ENCODE data around the gene MAP6. TPM values are rescaled to one million over a fixed set of nuclear protein-coding genes. Genes with fewer than 3 reads are reported as not detected.

MAP6 gene
- total RNA-seq, 4 donors from 2014 or later: 0.35 to 5.0 (median 0.75) TPM

DNA sequence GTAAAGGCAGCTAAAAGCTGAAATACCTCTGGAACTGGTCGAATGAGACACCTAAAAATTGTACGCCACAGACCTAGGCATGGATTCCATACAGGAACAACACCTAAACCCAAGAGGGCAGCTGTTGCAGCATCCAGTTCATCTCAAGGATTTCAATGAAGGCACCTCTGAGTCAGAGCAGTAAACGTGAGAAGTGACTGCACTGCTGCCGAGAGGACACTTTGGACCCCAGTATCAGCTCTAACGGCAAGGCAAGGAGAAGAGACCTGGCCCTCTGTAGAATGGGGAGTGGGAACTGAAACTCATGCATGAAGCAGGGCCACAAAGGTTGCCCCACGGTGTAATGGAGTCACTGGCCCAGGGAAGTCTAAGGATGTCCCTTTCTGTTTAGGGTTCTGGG is 23.9 kb downstream of the MAP6 start:
- peaks cover 0 to 4% (median 0%) of the 10 kb centered on the region in 4 donors for H3K4me1 ChIP-seq
- no peaks in the 10 kb centered on the region for H3K36me3 ChIP-seq
- no peaks in the 10 kb centered on the region for H3K9me3 ChIP-seq
- no peaks in the 10 kb centered on the region for H3K27me3 ChIP-seq
- H3K4me3 ChIP-seq: no peak overlapping the region
- H3K27ac ChIP-seq: no peak overlapping the region
- TF ChIP-seq POLR2A (IDR thresholded peaks at IDR 0.05) (no peak), CTCF (IDR thresholded peaks at IDR 0.05) (no peak)
- DNase-seq: no peak

- Histone ChIP-seq H3K36me3 (no peaks in the 10 kb centered on the region), H3K4me1 (peaks cover 0 to 10% (median 0%) of the 10 kb centered on the region in 4 donors), H3K9me3 (no peaks in the 10 kb centered on the region), H3K4me3 (no peak overlapping the region), H3K27me3 (no peaks in the 10 kb centered on the region), H3K27ac (no peak overlapping the region)
- TF ChIP-seq CTCF (IDR thresholded peaks at IDR 0.05) (no peak), POLR2A (IDR thresholded peaks at IDR 0.05) (no peak)
- DNase-seq: no peak
These were observed 24.5 kb downstream of the MAP6 start for GRCh38 chr11:75644370-75644769.

DNA sequence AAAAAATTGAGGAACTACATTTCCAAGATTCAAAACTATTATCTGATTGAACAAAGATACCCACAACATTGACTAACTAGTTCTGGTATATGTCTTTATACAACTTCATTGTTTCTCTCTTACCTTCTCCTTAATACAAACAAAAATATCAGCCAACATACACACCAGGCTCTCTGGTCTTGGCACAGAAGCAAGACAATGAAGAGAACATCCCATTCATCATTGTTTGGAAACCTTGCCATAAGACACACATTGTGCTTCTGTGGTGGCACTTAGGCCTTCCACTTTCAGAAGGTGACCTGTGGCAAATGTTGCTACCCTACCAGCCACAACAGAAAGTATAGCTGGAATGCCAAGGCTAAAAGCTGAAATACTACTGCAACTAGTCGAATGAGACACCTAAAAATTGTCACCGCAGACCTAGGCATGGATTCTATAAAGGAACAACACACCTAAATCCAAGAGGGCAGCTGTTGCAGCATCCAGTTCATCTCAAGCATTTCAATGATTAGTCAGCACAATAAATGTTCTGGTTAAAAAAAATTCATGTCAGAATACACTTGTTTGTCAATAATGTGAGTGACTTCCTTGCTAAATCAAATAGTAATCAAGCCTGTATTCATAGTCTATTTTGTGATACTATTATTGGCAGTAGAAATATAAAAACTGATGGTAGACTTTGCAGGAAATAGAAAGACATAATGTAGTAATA is 26.3 kb downstream of the MAP6 start:
- Histone ChIP-seq H3K27ac (no peak overlapping the region), H3K36me3 (no peaks in the 10 kb centered on the region)
- DNase-seq: no peak

GRCh38 chr11:75639762-75640181 is 29.1 kb downstream of the MAP6 start:
- TF ChIP-seq CTCF (IDR thresholded peaks at IDR 0.05): no peak
- no peak for TF ChIP-seq POLR2A (IDR thresholded peaks at IDR 0.05)
- peaks cover 0 to 16% (median 0%) of the 10 kb centered on the region in 4 donors for H3K4me1 ChIP-seq
- peak; percentile 29 to 66 (median 61) for DNase-seq
- no peaks in the 10 kb centered on the region for H3K36me3 ChIP-seq
- no peaks in the 10 kb centered on the region for H3K27me3 ChIP-seq
- H3K27ac ChIP-seq: no peak overlapping the region
- H3K4me3 ChIP-seq: no peak overlapping the region
- no peaks in the 10 kb centered on the region for H3K9me3 ChIP-seq

More for the DNA sequence above, 26.3 kb downstream of the MAP6 start:
- H3K9me3 ChIP-seq: no peaks in the 10 kb centered on the region
- H3K4me1 ChIP-seq: peaks cover 0 to 11% (median 0%) of the 10 kb centered on the region in 4 donors
- H3K27me3 ChIP-seq: no peaks in the 10 kb centered on the region
- no peak overlapping the region for H3K4me3 ChIP-seq
- TF ChIP-seq CTCF (IDR thresholded peaks at IDR 0.05): no peak
- TF ChIP-seq POLR2A (IDR thresholded peaks at IDR 0.05): no peak

DNA sequence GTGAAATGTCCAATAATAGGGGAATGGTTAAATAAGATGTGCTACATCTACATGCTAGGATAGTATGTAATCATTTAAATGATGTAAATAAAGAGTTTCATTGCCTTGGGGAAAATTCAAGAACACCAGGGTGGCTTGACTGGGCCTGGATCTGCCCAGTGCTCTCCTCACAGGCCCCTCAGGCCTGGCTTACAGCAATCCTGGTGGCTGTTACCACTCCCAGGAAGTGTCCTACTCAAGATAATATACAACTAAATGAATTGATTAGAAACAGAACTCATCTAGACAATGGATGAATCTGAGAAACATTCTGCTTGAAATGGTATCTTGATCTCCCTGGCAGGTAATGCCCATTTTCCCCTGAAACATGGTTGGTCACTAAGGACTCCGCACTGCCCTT is 30.8 kb downstream of the MAP6 start:
- Histone ChIP-seq H3K4me3 (no peak overlapping the region), H3K9me3 (no peaks in the 10 kb centered on the region), H3K27ac (no peak overlapping the region), H3K4me1 (peaks cover 0 to 25% (median 0%) of the 10 kb centered on the region in 4 donors), H3K36me3 (no peaks in the 10 kb centered on the region), H3K27me3 (no peaks in the 10 kb centered on the region)
- no peak for DNase-seq
- TF ChIP-seq POLR2A (IDR thresholded peaks at IDR 0.05) (no peak), CTCF (IDR thresholded peaks at IDR 0.05) (no peak)

Measured in Peyer's patch (tissue), 4 donors.